Endothelial cell of umbilical vein (primary cell): ENCODE results near the gene SLC49A4. TPM values are rescaled to one million over a fixed set of nuclear protein-coding genes. Genes with fewer than 3 reads are reported as not detected.

ENCODE experiments used
- BruUV-seq: library from RNA; stranded (reverse); fragments of 400-500 nt; replicated peaks from 2 replicates; lab custom pipeline; 2021; lab: Mats Ljungman, UMichigan
- CTCF ChIA-PET: fragments of 300-600, 350-600 bp; sonication (Branson Sonifier 250); formaldehyde crosslinking; loops from one replicate; lab custom pipeline; 2021; ENCODE audit warnings: antibody characterized with exemption, inconsistent platforms; lab: Charles Lee
- POLR2A ChIA-PET: fragments of 300-600, 350-600 bp; sonication (Branson Sonifier 250); formaldehyde crosslinking; loops from one replicate; lab custom pipeline; 2021; ENCODE audit warnings: antibody characterized with exemption, inconsistent platforms; lab: Charles Lee
- DNase-seq: peaks from one replicate; pipeline ENCODE4 v3.0.0-alpha.2; 2011; ENCODE audit warnings: low read depth, low spot score
- FAIRE-seq: peaks from 2 replicates; lab custom pipeline; 2011; peaks lifted over from hg19 to GRCh38; lab: Jason Lieb, UNC
- H2AFZ ChIP-seq: 2 replicates; pipeline ENCODE4 v1.6.0; 2012; ENCODE audit warnings: low read depth, low read length, control low read depth, inconsistent platforms
- H3K27ac ChIP-seq: 2 replicates; pipeline ENCODE4 v1.5.1; 2011; ENCODE audit warnings: low read depth, mild to moderate bottlenecking, control low read depth, low read length, moderate library complexity; ENCODE audit not compliant: insufficient read depth
- H3K27me3 ChIP-seq, 2 experiments: 2 replicates each; pipeline versions ENCODE4 v1.6.0 to v1.6.1; 2011; ENCODE audit warnings: low read length in 2 of 2, mixed read lengths in 1 of 2; ENCODE audit not compliant: control insufficient read depth in 2 of 2, insufficient read depth in 2 of 2
- H3K36me3 ChIP-seq, 2 experiments: 2 replicates in 1 of 2; 3 replicates in 1 of 2; pipeline ENCODE4 v1.5.1; 2011; ENCODE audit warnings: low read length in 2 of 2, mild to moderate bottlenecking in 1 of 2, moderate library complexity in 1 of 2; ENCODE audit not compliant: control insufficient read depth in 2 of 2, insufficient read depth in 2 of 2; ENCODE audit errors: extremely low read depth in 1 of 2
- H3K4me1 ChIP-seq: 3 replicates; pipeline ENCODE4 v1.5.1; 2011; ENCODE audit warnings: mild to moderate bottlenecking, low read length; ENCODE audit not compliant: control insufficient read depth, insufficient read depth; ENCODE audit errors: extremely low read depth
- H3K4me2 ChIP-seq: 2 replicates; pipeline ENCODE4 v1.6.1; 2011; ENCODE audit warnings: low read length, control low read depth, mixed read lengths; ENCODE audit not compliant: insufficient read depth
- H3K4me3 ChIP-seq, 3 experiments: fragments of 200-600 bp in 1 of 3; sonication (generic), shearing (Covaris generic) in 1 of 3; replicated peaks in 1 of 3; 2 replicates each; pipeline ENCODE4 v1.5.1; 2011 to 2016; ENCODE audit warnings: control low read depth in 3 of 3, low read length in 3 of 3, mild to moderate bottlenecking in 2 of 3, inconsistent platforms in 1 of 3, low read depth in 1 of 3, moderate library complexity in 1 of 3; ENCODE audit not compliant: insufficient read depth in 1 of 3
- H3K79me2 ChIP-seq: 2 replicates; pipeline ENCODE4 v1.6.0; 2012; ENCODE audit warnings: low read length, inconsistent platforms; ENCODE audit not compliant: control insufficient read depth, insufficient read depth
- H3K9ac ChIP-seq: replicated peaks from 2 replicates; pipeline ENCODE3; 2011; ENCODE audit warnings: low read length, control low read depth; ENCODE audit not compliant: insufficient read depth; ENCODE audit errors: extremely low read depth
- H3K9me1 ChIP-seq: replicated peaks from 3 replicates; pipeline ENCODE4 v1.6.0; 2011; ENCODE audit warnings: mild to moderate bottlenecking, low read length; ENCODE audit not compliant: control insufficient read depth, insufficient read depth; ENCODE audit errors: extremely low read depth
- H3K9me3 ChIP-seq: replicated peaks from 2 replicates; pipeline ENCODE4 v1.5.1; 2012; ENCODE audit warnings: low read length, inconsistent platforms; ENCODE audit not compliant: control insufficient read depth, insufficient read depth
- H4K20me1 ChIP-seq: replicated peaks from 2 replicates; pipeline ENCODE3; 2011; ENCODE audit warnings: mild to moderate bottlenecking, low read length; ENCODE audit not compliant: control insufficient read depth, insufficient read depth; ENCODE audit errors: extremely low read depth
- CTCF ChIP-seq, 2 donors: IDR thresholded peaks; 1 replicate in 1 of 2; 2 replicates in 1 of 2; pipeline ENCODE4 v1.5.1; 2011; ENCODE audit warnings: low read length in 2 of 2, mild to moderate bottlenecking in 2 of 2, moderate library complexity in 2 of 2, control low read depth in 1 of 2, inconsistent platforms in 1 of 2, low read depth in 1 of 2; ENCODE audit not compliant: insufficient read depth in 1 of 2; ENCODE audit errors: extremely low read depth in 1 of 2
- EZH2 ChIP-seq: IDR thresholded peaks from 2 replicates; pipeline ENCODE4 v1.6.1; 2012; ENCODE audit warnings: borderline replicate concordance, low read depth, mild to moderate bottlenecking, moderate library complexity, low read length, inconsistent platforms; ENCODE audit not compliant: severe bottlenecking
- FOS ChIP-seq: IDR thresholded peaks from 2 replicates; pipeline ENCODE4 v1.6.1; 2011; ENCODE audit warnings: mild to moderate bottlenecking, low read length, moderate library complexity, borderline replicate concordance; ENCODE audit not compliant: insufficient read depth
- GATA2 ChIP-seq: IDR thresholded peaks from 2 replicates; pipeline ENCODE4 v1.7.0; 2011; ENCODE audit warnings: low read depth, mild to moderate bottlenecking, moderate library complexity, mixed read lengths, low read length; ENCODE audit not compliant: insufficient read length, insufficient read depth
- JUN ChIP-seq: IDR thresholded peaks from 2 replicates; pipeline ENCODE4 v1.6.1; 2011; ENCODE audit warnings: borderline replicate concordance, low read depth; ENCODE audit not compliant: insufficient read length, insufficient read depth
- MAX ChIP-seq: IDR thresholded peaks from 2 replicates; pipeline ENCODE4 v1.6.1; 2011; ENCODE audit not compliant: insufficient read depth, insufficient read length
- MYC ChIP-seq: IDR thresholded peaks from one replicate; pipeline ENCODE4 v1.6.1; 2011; ENCODE audit warnings: mild to moderate bottlenecking, low read depth, low read length
- POLR2A ChIP-seq: IDR thresholded peaks from 2 replicates; pipeline ENCODE4 v1.6.1; 2012; ENCODE audit warnings: low read depth, mild to moderate bottlenecking, control low read depth, low read length
- POLR2AphosphoS5 ChIP-seq: IDR thresholded peaks from 2 replicates; pipeline ENCODE4 v1.6.1; 2012; ENCODE audit warnings: low read depth, mild to moderate bottlenecking, control low read depth, low read length, moderate library complexity; ENCODE audit not compliant: insufficient read depth
- dilution Hi-C: fragments of 300-500 bp; cut with MboI; formaldehyde crosslinking; loops from one replicate; pipeline ENCODE4 v1.15.0; 2019; ENCODE audit warnings: low sequenced_read_pairs; ENCODE audit not compliant: extremely low pct_ligation_motif_present
- intact Hi-C: fragments of 100-400 bp; cut with micrococcal nuclease; formaldehyde crosslinking; loops from one replicate; pipeline ENCODE4 v1.10.0; 2022
- polyA plus RNA-seq, 4 experiments: library from polyadenylated mRNA; depleted of rRNA in 3 of 4; stranded (reverse) in 3 of 4; unstranded in 1 of 4; fragments of >200 nt; gene quantifications; 2 replicates each; pipeline versions ENCODE4 v1.2.1 to v1.2.3, GENCODE V29; 2011 to 2012; ENCODE audit warnings: missing spikeins in 1 of 4
- total RNA-seq: library from RNA; stranded (reverse); gene quantifications from 2 replicates; pipeline ENCODE4 v1.2.3, GENCODE V29; 2021

SLC49A4 gene
- total and polyA plus RNA-seq, 2 donors (not counting 3 experiments of a cell fraction or from before 2014, with no cell fraction given) = 10.9 to 11.6 TPM

- Histone ChIP-seq H3K27ac (no peak overlapping the region), H3K9ac (no peak overlapping the region), H2AFZ (no peak overlapping the region), H3K4me3 (no peak overlapping the region), H3K27me3 (peaks cover 0 to 4% of the 10 kb centered on the region in 2 experiments), H4K20me1 (no peaks in the 10 kb centered on the region), H3K4me2 (no peak overlapping the region), H3K9me1 (no peaks in the 10 kb centered on the region), H3K9me3 (no peaks in the 10 kb centered on the region), H3K4me1 (no peaks in the 10 kb centered on the region), H3K36me3 (no peaks in the 10 kb centered on the region), H3K79me2 (no peaks in the 10 kb centered on the region)
- dilution Hi-C loops (no loop called here), intact Hi-C loops (no loop called here)
- ChIA-PET POLR2A (no interaction called here), CTCF (no interaction called here)
- FAIRE-seq (no peak), DNase-seq (no peak)
- no peak for TF ChIP-seq POLR2AphosphoS5
- BruUV-seq = no TSS peak
Measured at GRCh38 chr3:122890720-122891220, 95.9 kb downstream of the SLC49A4 start.

GRCh38 chr3:122892118-122892960 is 97.5 kb downstream of the SLC49A4 start:
- dilution Hi-C loops (no loop called here), intact Hi-C loops (no loop called here)
- H4K20me1 ChIP-seq = no peaks in the 10 kb centered on the region
- ChIA-PET POLR2A (no interaction called here), CTCF (interaction anchor here (0.7 kb wide), 1 partner anchor 23 kb away, joined by 3 read pairs; no protein-coding TSS in a partner anchor)
- DNase-seq (no peak), FAIRE-seq (no peak)
- no peak overlapping the region for H2AFZ ChIP-seq
- no peaks in the 10 kb centered on the region for H3K36me3 ChIP-seq
- H3K9me1 ChIP-seq = no peaks in the 10 kb centered on the region
- no peaks in the 10 kb centered on the region for H3K79me2 ChIP-seq
- no peaks in the 10 kb centered on the region for H3K9me3 ChIP-seq
- TF ChIP-seq FOS (no peak), JUN (no peak), MAX (no peak), EZH2 (no peak), GATA2 (no peak), POLR2AphosphoS5 (no peak), POLR2A (no peak), MYC (no peak), CTCF (IDR thresholded peaks at IDR 0.05; ENCODE audit: extremely low read depth in 1 of 2, insufficient read depth in 1 of 2, low read depth in 1 of 2, low read length in 2 of 2) (no peak)
- H3K27ac ChIP-seq = no peak overlapping the region
- peaks cover 4 to 7% of the 10 kb centered on the region in 2 experiments for H3K27me3 ChIP-seq
- no peak overlapping the region for H3K4me2 ChIP-seq
- no peaks in the 10 kb centered on the region for H3K4me1 ChIP-seq
- H3K9ac ChIP-seq = no peak overlapping the region
- no TSS peak for BruUV-seq
- no peak overlapping the region for H3K4me3 ChIP-seq
